GM19193 (cell line): ENCODE data around the gene ZNF778.

Experiments used
- POLR2A ChIP-seq: IDR thresholded peaks from 4 replicates; pipeline ENCODE4 v1.6.1; 2011; ENCODE audit not compliant: insufficient read depth, insufficient read length; ENCODE audit errors: extremely low read depth

The ZNF778 gene

GRCh38 chr16:89201439-89202377, 15.8 kb upstream of the ZNF778 start:
- no peak for TF ChIP-seq POLR2A

GRCh38 chr16:89202422-89203215, 14.9 kb upstream of the ZNF778 start:
- no peak for TF ChIP-seq POLR2A

- no peak for TF ChIP-seq POLR2A
Observed at GRCh38 chr16:89207993-89208392, 9.5 kb upstream of the ZNF778 start.

GRCh38 chr16:89209522-89210044, 7.9 kb upstream of the ZNF778 start:
- no peak for TF ChIP-seq POLR2A

- TF ChIP-seq POLR2A, result no peak
Observed at GRCh38 chr16:89210165-89210903, 7.2 kb upstream of the ZNF778 start.

GRCh38 chr16:89210904-89211515, 6.5 kb upstream of the ZNF778 start:
- TF ChIP-seq POLR2A, result no peak

- no peak for TF ChIP-seq POLR2A
Observed at GRCh38 chr16:89216315-89217137, 977 bp upstream of the ZNF778 start.

- no peak for TF ChIP-seq POLR2A
Observed at GRCh38 chr16:89217138-89217387, 440 bp upstream of the ZNF778 start.

- no peak for TF ChIP-seq POLR2A
Observed at GRCh38 chr16:89219365-89219764, 1.9 kb downstream of the ZNF778 start.

- TF ChIP-seq POLR2A, result no peak
Observed at GRCh38 chr16:89221604-89222003, 4.1 kb downstream of the ZNF778 start.

- no peak for TF ChIP-seq POLR2A
Observed at GRCh38 chr16:89222931-89223330, 5.4 kb downstream of the ZNF778 start.

- TF ChIP-seq POLR2A, result no peak
Observed at GRCh38 chr16:89224665-89225064, 7.2 kb downstream of the ZNF778 start.

GRCh38 chr16:89230255-89230654, 12.8 kb downstream of the ZNF778 start:
- no peak for TF ChIP-seq POLR2A

- TF ChIP-seq POLR2A, result no peak
Observed at GRCh38 chr16:89232107-89232506, 14.6 kb downstream of the ZNF778 start.

GRCh38 chr16:89233678-89234490, 16.4 kb downstream of the ZNF778 start:
- TF ChIP-seq POLR2A, result no peak
